ENCODE data around the gene MIER2.

Gene MIER2

DNA sequence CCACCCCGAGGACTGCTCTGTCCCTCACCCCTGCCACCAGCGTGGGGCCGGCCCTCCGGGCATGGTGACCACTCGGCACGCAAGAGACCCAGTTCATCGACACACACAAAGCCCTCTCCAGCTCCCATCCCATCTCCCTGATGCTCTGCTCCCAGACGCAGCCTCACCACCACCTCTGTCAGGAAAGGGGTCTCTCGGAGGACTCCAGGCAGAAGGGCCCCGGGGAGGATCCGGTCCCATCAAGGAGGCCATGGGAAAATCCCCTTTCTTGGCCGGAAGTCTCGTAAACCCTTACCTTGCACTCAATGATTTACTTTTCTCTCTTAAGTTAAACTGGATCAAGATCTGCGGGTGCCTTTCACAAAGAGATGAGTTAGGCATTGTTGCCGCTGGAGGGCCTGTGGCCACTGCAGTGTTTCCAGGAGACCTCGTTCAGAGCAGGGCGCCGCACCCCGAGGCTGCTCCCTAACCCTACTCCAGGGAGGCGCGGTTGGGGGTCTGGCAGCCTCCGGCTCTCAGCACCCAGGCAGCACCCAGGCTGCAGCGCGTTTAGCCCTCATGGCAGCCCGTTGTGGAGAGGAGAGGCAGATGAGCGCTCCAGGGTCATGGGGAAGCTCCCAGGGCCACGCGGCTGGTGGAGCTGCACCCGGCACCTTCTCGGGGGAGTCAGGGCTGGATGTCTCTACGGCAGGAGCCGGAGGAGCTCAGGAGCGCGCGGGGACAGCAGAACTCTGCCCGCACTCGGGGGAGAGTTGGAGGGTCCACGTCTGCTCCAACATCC is 33.4 kb upstream of the MIER2 start:
- no peak for DNase-seq (ENCODE audit: low spot score)

DNA sequence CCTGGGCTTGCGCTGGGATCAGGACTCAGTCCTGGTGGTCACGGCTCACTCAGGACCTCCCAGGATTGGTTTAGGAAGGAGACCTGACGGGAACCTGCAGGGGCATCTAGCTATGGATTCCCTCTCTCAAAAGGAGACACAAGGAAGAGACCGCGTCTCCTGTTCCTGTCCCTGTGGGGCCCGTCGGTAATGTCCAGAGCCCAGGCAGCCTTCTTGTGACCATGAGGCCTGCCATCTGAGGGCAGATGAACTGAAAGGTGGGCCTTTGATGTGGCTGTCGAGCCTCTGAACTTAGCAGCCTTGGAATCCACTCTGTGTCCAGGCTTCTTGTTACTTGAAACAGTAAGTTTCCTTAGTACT is 31.5 kb upstream of the MIER2 start:
- DNase-seq (ENCODE audit: low spot score), result no peak

DNA sequence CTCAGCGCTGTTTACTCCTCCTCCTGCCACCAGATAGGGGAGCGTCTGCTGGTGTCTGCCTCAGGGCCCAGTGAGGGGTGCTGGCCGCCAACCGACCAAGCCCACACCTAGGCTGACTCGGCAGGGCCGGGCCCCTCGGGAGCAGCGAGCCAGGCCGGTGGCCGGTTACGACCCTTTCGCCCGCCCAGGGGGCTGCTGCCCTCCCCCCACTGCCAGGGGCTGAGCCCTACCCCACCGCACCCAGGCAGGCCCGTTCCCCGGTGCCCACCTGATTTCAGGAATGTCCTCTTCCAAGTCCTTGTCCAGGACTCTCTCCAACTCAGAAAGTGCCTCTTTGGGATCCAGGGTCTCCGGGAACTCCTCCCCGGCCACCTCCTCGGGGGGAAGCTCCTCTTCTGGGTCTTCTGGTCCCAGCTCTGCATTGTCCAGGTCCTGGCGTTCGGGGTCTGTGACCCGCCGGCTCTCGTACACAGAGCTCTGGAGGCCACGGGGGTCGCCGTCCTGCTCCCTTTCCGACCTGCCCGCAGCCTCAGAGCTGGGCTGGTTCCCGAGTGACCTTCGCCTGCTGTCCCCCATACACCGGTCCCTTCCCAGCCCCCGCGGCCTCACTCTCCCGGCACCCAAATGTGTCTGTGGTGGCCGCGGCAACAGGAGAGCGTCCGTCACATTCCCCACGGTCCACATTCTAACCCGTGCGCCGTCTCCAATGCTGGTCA is 31.0 kb upstream of the MIER2 start:
- no peak for DNase-seq (ENCODE audit: low spot score)

DNA sequence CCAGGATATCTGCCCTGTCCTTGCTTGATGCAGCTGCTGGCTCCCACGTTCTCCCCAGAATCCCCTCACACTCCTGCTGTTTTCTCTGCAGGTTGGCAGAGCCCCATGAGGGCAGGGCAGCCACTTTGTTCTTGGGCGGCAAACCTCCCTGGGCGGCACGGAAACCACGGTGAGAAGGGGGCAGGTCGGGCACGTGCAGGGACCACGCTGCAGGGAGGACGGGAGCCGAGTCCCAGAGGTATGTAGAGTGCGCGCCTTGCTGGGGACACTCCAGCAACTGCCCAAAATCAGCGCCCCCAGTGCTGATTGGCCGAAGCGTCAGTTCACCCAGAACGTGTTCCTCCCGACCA is 30.3 kb upstream of the MIER2 start:
- DNase-seq (ENCODE audit: low spot score), result no peak

DNA sequence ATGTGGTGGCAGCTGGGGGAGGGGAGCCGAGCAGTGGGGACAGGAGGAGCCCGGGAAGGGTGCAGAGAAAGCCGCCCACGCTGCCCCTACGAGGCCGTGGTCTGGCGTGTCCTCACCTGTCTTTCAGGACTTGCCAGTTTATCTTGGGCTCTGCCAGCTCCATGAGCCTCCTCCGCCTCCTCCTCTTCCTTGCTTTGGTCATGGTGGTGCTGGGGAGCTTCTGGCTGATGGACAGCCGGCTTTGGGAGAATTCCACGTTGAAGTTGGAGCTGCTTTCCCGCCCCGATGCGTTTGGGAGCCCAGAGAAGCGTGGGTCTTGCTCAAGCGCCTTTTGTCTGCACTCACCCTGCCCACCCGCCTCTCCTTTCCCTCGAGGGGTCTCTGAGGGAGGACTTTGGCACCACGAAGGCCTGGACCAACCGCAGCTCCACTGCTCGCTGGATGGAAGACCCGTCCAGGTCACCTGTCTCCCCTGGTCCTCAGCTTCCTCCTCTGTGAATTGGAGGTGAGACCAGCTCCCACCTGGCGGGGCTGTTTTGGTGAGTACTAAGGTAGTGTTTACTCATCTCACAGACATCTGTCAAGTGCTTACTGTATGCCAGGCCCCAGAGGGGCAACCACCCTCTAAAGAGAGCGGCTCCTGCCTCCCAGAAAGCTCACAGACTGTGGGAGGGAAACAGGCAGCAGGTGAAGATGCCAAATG is 29.7 kb upstream of the MIER2 start:
- DNase-seq (ENCODE audit: low spot score), result no peak

DNA sequence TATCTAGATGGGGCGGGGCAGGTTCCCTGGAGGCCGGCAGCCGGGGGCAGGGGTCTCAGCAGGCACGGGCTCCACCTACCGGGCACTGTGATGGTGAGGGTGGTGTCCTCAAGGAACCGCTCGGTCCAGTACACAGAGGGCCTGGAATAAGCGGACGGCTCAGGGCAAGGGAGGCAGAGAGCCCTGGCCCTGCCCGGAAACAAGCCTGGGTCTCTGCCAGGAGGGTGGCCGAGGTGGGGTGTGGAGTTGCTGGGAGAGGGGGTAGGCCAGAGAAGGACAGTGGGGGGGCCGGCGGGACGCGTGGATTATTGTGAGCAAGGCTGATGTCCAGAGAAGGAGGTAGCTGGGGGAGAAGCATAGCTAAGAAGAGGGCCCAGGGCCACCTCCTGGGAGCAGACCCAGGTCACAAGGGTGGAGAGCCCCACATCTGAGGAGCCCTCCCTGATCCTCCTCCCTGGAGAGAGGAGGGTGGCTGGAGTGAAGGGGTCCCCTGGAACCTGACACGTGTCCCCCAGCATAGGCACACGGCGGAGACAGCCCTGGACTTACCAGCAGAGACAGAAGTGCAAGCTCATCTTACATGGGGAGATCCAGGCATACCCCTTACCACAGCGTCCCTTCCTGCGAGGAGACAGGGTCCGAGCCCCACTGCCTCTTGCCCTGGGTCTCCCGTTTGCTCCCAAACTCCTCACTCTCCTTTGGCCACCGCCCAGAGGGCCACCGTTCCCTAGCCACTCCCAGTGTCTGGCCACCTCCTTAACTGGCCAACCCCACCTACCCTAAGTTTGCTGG is 29.0 kb upstream of the MIER2 start:
- DNase-seq (ENCODE audit: low spot score), result no peak

DNA sequence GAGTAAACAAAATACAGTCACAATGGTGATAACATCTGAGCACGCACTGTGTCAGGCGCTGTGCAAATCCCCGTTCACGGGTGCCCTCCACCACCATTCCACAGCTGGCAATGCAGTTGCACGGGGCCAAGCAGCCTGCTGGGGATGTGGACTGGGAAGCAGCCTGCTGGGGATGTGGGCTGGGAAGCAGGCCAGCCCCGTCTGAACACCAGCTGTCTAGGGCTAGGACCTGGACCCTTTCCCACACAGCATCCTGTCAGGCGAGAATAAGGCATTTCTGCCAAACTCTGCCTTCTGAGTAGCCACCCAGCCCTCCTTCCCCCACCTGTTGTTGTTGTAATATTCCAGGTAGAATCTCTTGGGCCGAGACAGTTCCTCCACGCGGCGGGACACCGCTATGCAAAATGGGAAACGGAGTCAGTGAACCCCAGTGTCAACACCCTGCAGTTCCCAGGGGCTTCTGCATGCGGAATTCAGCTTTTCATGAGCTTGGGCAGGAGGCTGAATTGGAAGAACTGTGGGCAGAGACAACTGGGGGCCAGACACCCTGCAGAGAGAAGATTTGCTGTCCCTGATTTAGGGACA is 27.8 kb upstream of the MIER2 start:
- peak; percentile 95 for DNase-seq (ENCODE audit: low spot score)

DNA sequence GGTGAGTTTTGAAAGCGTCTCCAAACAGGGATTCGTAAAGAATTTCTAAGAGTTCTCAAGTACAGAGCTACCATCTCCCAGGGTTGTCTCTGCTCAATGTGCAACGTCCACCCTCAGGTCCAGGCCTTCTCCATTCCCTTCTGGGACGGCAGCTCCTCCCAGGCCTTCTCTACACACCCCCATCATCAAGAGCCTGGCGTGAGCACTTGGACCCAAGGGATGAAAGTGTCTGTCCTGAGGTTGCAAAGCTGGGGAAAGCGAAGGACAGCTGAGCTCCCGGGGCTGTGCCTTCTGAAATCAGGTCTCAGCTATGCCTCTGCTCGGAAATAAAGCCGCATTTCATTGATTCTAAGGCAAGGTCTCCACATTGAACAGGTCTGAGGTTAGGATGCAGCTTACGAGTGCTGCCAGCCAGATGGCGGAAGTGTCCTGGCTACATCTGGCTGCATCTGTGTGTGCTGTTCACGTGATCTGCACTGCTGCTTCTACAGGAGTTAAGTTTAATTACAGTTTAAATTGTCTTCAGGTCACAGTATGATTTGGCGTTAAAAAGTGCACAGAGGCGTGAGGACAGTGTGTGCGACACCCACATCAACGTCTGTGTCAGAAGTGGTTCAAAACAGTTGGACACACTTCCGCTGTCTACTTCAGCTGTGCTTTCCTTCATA is 27.0 kb upstream of the MIER2 start:
- DNase-seq (ENCODE audit: low spot score), result no peak

DNA sequence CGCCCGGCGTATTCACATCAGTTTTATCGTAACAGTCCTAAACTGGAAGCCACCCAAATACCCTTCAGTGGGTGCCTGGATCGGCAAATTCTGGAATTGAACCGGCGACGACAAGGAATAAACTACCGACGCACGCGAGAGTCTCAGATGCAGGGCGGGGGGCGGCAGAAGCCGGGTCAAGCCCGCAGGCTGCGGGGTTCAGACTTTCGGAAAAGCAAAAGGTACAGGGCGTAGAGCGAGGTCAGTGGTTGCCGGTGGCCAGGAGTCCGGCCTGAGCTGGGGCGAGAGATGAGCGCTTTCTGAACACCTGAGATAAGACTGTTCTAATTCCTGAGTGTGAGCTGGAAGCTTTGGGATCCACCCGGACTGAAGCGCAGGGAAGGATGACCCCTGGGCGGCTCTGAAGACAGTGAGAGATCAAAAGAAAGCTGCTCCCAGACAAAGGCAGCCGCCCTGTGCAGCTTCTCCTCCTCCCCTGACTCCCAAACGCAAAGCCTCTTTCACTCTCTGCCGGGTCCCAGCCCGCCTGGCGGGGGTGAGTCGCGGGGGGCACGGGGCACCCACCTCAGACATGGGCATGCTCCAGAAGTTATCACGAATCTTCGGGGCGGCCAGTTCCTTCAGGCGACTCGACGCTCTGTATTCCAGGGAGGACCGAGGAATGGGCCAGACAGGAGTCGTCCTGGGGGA is 26.2 kb upstream of the MIER2 start:
- DNase-seq (ENCODE audit: low spot score), result no peak

DNA sequence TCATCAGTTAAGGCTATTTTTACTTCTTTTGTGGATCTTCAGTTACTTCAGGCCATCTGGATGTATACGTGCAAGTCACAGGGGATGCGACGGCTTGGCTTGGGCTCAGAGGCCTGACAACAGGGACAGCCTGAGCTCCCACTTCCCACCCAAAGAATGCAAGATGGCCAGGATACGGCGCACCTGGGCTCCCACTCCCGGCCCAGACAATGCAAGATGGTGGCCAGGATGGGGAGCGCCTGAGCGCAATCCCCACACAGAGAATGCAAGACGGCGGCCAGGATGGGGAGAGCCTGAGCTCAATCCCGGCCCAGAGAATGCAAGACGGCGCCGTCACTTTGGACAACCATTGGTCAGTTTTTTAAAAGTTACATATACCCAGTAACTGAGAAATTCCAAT is 25.3 kb upstream of the MIER2 start:
- DNase-seq (ENCODE audit: low spot score), result no peak

DNA sequence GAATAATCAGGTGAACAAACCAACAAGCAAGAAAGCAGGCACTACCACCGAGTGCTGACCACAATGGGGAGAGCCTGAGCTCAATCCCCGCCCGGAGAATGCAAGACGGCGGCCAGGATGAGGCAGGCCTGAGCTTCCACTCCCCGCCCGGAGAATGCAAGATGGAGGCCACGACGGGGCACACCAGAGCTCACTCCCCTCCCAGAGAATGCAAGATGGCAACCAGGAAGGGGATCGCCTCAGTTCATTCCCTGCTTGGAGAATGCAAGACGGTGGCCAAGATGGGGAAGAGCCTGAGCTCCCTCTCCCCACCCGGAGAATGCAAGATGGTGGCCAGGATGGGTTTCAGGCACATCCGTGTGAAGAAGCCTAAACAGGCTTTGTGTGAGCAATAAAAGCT is 24.7 kb upstream of the MIER2 start:
- no peak for DNase-seq (ENCODE audit: low spot score)

DNA sequence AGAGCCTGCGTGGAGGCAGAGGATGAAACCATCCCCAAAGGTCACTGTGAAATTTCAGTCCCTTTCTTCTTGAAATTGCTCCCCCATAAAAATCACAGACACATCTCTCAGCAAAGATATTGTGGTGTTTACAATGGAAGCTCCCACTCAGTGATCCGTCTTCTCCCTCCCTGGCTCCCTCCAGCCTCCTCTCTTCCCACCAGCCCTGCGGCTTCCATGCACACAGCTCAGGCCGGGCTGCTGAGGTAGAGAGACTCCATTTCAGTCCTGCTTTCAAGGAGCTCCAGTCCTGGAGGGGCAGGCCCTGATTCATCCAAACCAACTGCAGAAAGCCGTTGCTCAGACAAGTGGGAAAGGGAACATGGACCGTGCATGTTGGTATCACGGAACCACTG is 24.0 kb upstream of the MIER2 start:
- no peak for DNase-seq (ENCODE audit: low spot score)

DNA sequence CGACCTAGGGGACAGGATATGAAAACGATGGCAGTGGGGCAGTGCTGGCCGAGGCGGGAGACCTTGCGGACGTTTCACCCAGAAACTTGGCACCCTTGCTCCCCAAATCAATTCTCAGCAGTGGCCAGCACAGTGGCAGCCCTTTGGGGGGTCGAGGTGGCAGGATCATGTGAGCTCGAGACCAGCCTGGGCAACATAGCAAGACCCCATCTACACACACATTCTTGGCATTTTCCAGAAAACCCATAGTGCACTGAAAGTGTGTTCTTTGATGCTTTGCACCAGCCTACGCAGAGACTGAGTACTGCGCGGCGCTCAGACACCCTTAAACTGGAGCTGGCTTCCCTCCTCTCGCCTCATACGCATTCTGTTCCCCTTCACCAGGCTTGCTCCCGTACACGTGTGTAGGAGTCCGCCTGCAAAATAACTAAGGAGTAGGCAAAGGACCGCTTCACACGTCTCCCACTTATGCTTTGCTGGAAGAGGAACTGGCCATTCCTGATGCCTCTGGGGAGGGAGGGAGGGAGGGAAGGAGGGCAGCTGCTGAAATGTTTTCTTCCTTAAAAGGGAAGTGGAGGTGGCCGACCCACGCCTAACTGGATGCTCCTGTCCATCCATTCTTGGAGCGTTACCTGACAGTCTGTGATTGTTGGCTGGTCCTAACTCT is 23.5 kb upstream of the MIER2 start:
- DNase-seq (ENCODE audit: low spot score), result no peak

DNA sequence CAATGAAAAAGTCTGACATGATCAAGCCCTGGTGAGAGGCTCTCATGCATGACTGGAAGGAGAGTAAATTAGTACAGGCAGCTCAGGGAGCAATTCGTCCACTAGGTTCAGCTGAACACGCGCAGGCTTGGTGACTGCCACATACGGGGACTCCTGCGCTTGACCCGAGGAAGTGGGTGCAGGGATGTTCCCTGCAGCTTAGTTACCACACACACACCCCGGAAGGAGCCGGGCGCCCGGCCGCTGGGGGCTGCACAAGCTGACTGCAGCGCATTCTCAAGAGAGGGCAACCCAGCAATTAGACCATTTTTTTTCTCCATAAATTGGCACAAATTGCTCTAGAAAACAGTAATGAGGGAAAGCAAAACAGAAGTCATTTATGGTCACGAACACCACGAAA is 23.0 kb upstream of the MIER2 start:
- DNase-seq (ENCODE audit: low spot score), result no peak

DNA sequence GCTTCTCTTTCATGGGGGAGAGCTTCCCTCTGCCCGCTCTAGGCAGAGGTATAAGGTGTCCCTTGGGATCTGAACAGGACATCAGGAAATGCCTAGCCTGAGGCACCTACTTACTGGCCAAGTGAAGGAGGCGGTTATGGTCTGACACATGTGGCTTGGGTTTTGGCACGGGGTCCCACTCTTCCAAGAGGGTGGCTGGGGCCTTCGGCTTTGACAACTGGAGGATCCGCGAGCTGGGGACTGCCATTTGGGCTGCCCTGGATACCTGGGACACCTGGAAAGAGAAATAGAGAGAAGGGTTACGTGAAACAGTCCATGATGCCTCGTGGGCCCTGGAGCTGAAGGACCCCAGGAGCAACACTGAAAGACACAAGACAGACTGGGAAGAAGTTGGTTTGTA is 22.4 kb upstream of the MIER2 start:
- DNase-seq (ENCODE audit: low spot score), result no peak

DNA sequence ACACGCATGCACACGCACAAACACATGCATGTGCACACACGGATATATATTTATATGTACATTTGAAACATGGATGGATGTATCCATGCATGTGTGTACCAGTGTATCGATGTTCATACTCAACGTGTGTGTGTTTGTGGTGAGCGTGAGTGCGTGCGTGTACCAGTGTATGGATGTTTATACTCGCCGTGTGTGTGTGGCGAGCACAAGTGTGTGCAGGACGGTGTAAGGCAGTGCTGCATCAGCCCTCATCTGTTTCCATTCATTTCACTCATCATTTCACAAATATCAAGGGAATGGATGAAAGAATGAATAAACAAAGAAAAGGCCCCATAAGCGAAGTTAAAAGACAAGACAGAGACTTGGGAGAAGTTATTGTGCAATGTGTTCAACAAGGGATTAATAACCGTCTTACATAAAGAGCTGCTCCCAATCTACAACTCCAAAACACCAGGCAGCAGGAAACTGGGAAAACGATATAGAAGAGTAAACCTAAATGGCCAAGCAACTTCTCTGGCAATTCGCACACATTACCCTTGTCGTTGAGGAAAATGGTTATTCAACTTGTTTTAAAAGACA is 21.7 kb upstream of the MIER2 start:
- DNase-seq (ENCODE audit: low spot score), result no peak

DNA sequence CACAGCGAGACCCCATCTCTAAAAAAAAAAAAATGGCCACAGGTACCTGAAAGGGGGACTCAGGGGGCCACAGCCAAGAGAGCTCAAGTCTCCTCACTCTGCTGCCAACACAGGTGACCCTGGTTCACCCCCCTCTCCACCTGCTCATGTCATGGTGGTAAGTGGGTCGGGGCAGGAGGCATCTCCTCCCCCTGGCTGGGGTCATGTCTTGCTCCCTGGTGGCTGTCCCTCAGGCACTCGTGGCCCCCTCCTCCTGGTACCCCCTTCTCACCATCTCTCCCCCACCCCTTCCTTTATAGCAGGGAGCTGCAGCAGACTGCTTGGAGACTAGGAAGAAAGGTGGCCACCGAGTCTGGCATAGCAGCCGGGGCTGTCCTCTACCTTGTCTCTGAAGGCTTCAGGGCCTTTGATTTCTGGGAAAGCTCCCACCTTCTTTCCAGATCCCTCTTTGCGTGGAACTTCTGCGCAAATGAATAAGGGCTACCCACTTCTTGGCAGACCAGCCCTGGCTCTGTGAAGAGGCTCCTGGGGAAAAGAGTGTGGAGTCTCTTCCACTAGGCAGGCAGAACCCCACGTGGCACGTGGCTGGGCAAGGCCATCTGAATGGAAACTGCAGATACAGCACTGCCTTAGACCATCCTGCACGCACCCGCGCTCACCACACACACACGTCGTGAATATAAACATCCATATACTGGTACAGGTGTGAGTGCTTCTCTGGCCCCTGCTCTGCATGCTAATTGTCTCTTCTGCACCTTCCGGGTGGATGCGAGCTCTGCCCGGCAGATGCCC is 20.1 kb upstream of the MIER2 start:
- DNase-seq (ENCODE audit: low spot score), result no peak

DNA sequence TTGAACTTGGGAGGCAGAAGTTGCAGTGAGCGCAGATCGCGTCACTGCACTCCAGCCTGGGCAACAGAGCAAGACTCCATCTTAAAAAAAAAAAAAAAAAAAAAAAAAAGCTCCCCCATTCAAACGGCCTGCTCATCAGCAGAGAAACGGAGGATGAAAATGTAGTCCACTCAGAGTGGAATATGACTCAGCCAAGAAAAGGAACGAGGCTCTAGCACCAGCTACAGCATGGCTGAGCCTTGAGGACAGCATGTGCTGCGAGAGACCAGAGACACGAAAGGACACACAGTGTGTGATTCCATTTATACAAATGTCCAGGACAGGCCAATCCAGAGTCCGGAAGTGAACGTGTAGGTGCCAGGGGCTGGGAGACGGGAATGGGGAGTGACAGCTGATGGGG is 18.1 kb upstream of the MIER2 start:
- DNase-seq (ENCODE audit: low spot score), result no peak

DNA sequence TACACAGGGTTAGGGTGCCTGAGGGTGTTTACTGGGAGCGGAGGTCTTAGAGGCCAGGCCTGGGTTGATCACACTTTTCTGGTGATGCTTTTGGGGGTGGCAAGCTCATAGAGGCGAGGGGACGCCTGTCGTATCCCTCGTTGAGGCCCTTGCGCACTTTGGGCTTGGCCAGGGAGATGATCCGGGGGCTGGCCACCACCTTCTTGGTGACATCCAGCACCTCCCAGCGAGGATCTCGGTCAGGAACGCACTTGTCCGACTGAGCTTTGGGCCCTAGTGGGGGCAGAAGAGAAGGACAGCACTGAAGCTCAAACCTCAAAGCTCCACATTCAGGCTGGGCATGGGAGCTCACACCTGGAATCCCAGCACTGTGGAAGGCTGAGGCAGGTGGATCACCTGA is 17.6 kb upstream of the MIER2 start:
- DNase-seq (ENCODE audit: low spot score), result no peak

DNA sequence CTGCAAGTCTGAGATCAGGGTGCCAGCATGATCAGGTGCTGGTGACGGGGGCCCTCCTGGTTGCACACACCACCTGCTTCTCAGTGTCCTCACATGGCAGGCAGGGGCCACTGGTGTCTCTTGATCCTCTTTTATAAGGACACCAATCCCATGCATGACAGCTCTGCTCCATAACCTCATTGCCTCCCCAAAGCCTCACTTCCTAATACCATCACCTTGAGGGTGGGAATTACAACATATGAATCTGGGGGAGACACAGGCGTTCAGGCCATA is 15.0 kb upstream of the MIER2 start:
- DNase-seq (ENCODE audit: low spot score), result no peak
